ENCODE measurements around the gene CRAT. TPM values are rescaled to one million over a fixed set of nuclear protein-coding genes. Genes with fewer than 3 reads are reported as not detected.
A peak's percentile ranks its signal among the peaks of the same experiment; 100 is the strongest.

The CRAT gene
- total RNA-seq, 1 experiment from 2014 or later, result 38.8 TPM

GRCh38 chr9:129145316-129145715, 34.7 kb upstream of the CRAT start:
- TF ChIP-seq SIN3A (IDR thresholded peaks at IDR 0.05; ENCODE audit: borderline replicate concordance, insufficient read depth, low read depth, low read length) (no peak), TCF7L2 (IDR thresholded peaks at IDR 0.05; ENCODE audit: low read depth, low read length) (no peak), REST (IDR thresholded peaks at IDR 0.05; ENCODE audit: insufficient read depth in 1 of 2, low read depth in 2 of 2, low read length in 1 of 2) (no peak), CTCF (IDR thresholded peaks at IDR 0.05) (no peak), POLR2AphosphoS5 (IDR thresholded peaks at IDR 0.05; ENCODE audit: low read depth, low read length) (no peak)
- Histone ChIP-seq H3K9me3 (ENCODE audit: control insufficient read depth, insufficient read depth, low read depth, low read length) (no peaks in the 10 kb centered on the region), H3K36me3 (ENCODE audit: control insufficient read depth, insufficient read depth, low read length) (no peaks in the 10 kb centered on the region), H3K27ac (ENCODE audit: low read length) (no peak overlapping the region), H3K4me1 (ENCODE audit: control insufficient read depth, insufficient read depth, low read length) (peaks cover 15% of the 10 kb centered on the region), H3K27me3 (ENCODE audit: control insufficient read depth, insufficient read depth, low read length) (no peaks in the 10 kb centered on the region), H3K4me3 (ENCODE audit: low read depth in 2 of 2, low read length in 2 of 2) (no peak overlapping the region)
- intact Hi-C loops (cut with micrococcal nuclease; ENCODE audit: unreplicated experiment) (no loop called here), in situ Hi-C loops (cut with HindIII; ENCODE audit: low pct_unique_long_range_greater_than_20kb, low sequenced_read_pairs) (no loop called here)
- ChIA-PET CTCF (no interaction called here), POLR2A (no interaction called here)
- ATAC-seq, result no peak
- BruUV-seq (replicated peaks), result no TSS peak
- no peak for DNase-seq (ENCODE audit: low read depth, low spot score)

- H3K27ac ChIP-seq (ENCODE audit: low read length), result no peak overlapping the region
- peak; percentile 68 for DNase-seq (ENCODE audit: low read depth, low spot score)
- CTCF ChIA-PET, result interaction anchor here (0.8 to 1.4 kb wide), 5 partner anchors 12 to 481 kb away, joined by 3 to 7 read pairs (median 5); no protein-coding TSS in a partner anchor
Measured at GRCh38 chr9:129143031-129143927, 32.7 kb upstream of the CRAT start.

More at GRCh38 chr9:129143031-129143927, 32.7 kb upstream of the CRAT start:
- peaks cover 34% of the 10 kb centered on the region for H3K4me1 ChIP-seq (ENCODE audit: control insufficient read depth, insufficient read depth, low read length)
- no peak overlapping the region for H3K4me3 ChIP-seq (ENCODE audit: low read depth in 2 of 2, low read length in 2 of 2)
- no TSS peak for BruUV-seq (replicated peaks)
- POLR2A ChIA-PET, result interaction anchor here (0.6 kb wide), 1 partner anchor 417 kb away, joined by 5 read pairs; no protein-coding TSS in a partner anchor
- no peaks in the 10 kb centered on the region for H3K36me3 ChIP-seq (ENCODE audit: control insufficient read depth, insufficient read depth, low read length)
- H3K27me3 ChIP-seq (ENCODE audit: control insufficient read depth, insufficient read depth, low read length), result no peaks in the 10 kb centered on the region
- in situ Hi-C loops (cut with HindIII; ENCODE audit: low pct_unique_long_range_greater_than_20kb, low sequenced_read_pairs), result no loop called here
- TF ChIP-seq CTCF (IDR thresholded peaks at IDR 0.05) (peak; percentile 93), REST (IDR thresholded peaks at IDR 0.05; ENCODE audit: insufficient read depth in 1 of 2, low read depth in 2 of 2, low read length in 1 of 2) (no peak), TCF7L2 (IDR thresholded peaks at IDR 0.05; ENCODE audit: low read depth, low read length) (no peak)
- peak; percentile 59 for ATAC-seq
- intact Hi-C loops (cut with micrococcal nuclease; ENCODE audit: unreplicated experiment), result no loop called here
- no peaks in the 10 kb centered on the region for H3K9me3 ChIP-seq (ENCODE audit: control insufficient read depth, insufficient read depth, low read depth, low read length)
